H1 (cell line): ENCODE results near the gene TMEM266. TPM values are rescaled to one million over a fixed set of nuclear protein-coding genes. Genes with fewer than 3 reads are reported as not detected.

Experiments used
- CTCF ChIA-PET: fragments of 300-600 bp; sonication (Branson Sonifier 250); formaldehyde crosslinking; loops from one replicate; lab custom pipeline; 2021; ENCODE audit not compliant: partially characterized antibody; lab: Charles Lee
- POLR2A ChIA-PET: fragments of 300-600 bp; sonication (Branson Sonifier 250); formaldehyde crosslinking; loops from one replicate; lab custom pipeline; 2021; ENCODE audit warnings: inconsistent platforms; ENCODE audit not compliant: partially characterized antibody; lab: Charles Lee
- DNase-seq, 2 experiments: peaks; one replicate each; pipeline versions ENCODE4 v3.0.0 to v3.0.0-alpha.2; 2010 to 2022; ENCODE audit warnings: low spot score in 2 of 2, low read depth in 1 of 2, mixed read lengths in 1 of 2
- FAIRE-seq: peaks from 2 replicates; lab custom pipeline; 2011; peaks lifted over from hg19 to GRCh38; lab: Jason Lieb, UNC
- H2AFZ ChIP-seq: 2 replicates; pipeline ENCODE4 v1.8.1; 2012; ENCODE audit warnings: low read length, inconsistent platforms
- H2AK5ac ChIP-seq: 2 replicates; pipeline ENCODE4 v1.6.1; 2013; ENCODE audit warnings: low read depth, low read length
- H2BK120ac ChIP-seq: replicated peaks from 2 replicates; pipeline ENCODE3; 2013; ENCODE audit warnings: low read depth, low read length, inconsistent platforms
- H2BK12ac ChIP-seq: 2 replicates; pipeline ENCODE4 v1.6.1; 2013; ENCODE audit warnings: low read depth, low read length
- H2BK15ac ChIP-seq: 2 replicates; pipeline ENCODE4 v1.6.1; 2013; ENCODE audit warnings: low read length
- H2BK20ac ChIP-seq: 2 replicates; pipeline ENCODE4 v1.6.1; 2013; ENCODE audit warnings: low read length
- H2BK5ac ChIP-seq: 2 replicates; pipeline ENCODE4 v1.6.1; 2013; ENCODE audit warnings: low read depth, low read length
- H3K14ac ChIP-seq: 2 replicates; pipeline ENCODE4 v1.6.1; 2013; ENCODE audit warnings: inconsistent platforms; ENCODE audit not compliant: insufficient read length
- H3K18ac ChIP-seq: 2 replicates; pipeline ENCODE4 v1.6.1; 2013; ENCODE audit warnings: low read length; ENCODE audit errors: extremely low read depth
- H3K23ac ChIP-seq: 2 replicates; pipeline ENCODE4 v1.6.1; 2013; ENCODE audit warnings: inconsistent platforms; ENCODE audit not compliant: insufficient read length
- H3K23me2 ChIP-seq: 2 replicates; pipeline ENCODE4 v1.6.1; 2013; ENCODE audit warnings: low read depth, low read length
- H3K27ac ChIP-seq: 2 replicates; pipeline ENCODE4 v1.6.1; 2011; ENCODE audit warnings: low read depth, low read length, inconsistent platforms
- H3K27me3 ChIP-seq, 4 experiments: replicated peaks in 1 of 4; 1 replicate in 1 of 4; 2 replicates in 3 of 4; pipeline versions ENCODE4 v1.6.1 to v1.8.1; 2011 to 2013; ENCODE audit warnings: low read length in 3 of 4, mild to moderate bottlenecking in 3 of 4, inconsistent platforms in 2 of 4, mixed read lengths in 2 of 4, moderate library complexity in 1 of 4; ENCODE audit not compliant: control insufficient read depth in 3 of 4, insufficient read depth in 3 of 4; ENCODE audit errors: extremely low read depth in 1 of 4
- H3K36me3 ChIP-seq, 4 experiments: 2 replicates each; pipeline versions ENCODE4 v1.6.1 to v1.8.1; 2011 to 2013; ENCODE audit warnings: mild to moderate bottlenecking in 4 of 4, low read length in 3 of 4, moderate library complexity in 2 of 4, control low read depth in 1 of 4, inconsistent platforms in 1 of 4; ENCODE audit not compliant: insufficient read depth in 4 of 4, control insufficient read depth in 2 of 4
- H3K4ac ChIP-seq: replicated peaks from 2 replicates; pipeline ENCODE3; 2013; ENCODE audit warnings: low read length, low read depth, mixed read lengths, inconsistent platforms; ENCODE audit not compliant: insufficient read length
- H3K4me1 ChIP-seq, 4 experiments: replicated peaks in 1 of 4; 1 replicate in 1 of 4; 2 replicates in 3 of 4; pipeline versions ENCODE4 v1.6.1 to v1.8.1; 2011 to 2013; ENCODE audit warnings: low read length in 3 of 4, inconsistent platforms in 2 of 4, mixed read lengths in 1 of 4; ENCODE audit not compliant: insufficient read depth in 4 of 4, control insufficient read depth in 3 of 4
- H3K4me2 ChIP-seq, 2 experiments: 2 replicates each; pipeline versions ENCODE4 v1.6.1 to v1.8.1; 2011 to 2013; ENCODE audit warnings: low read depth in 2 of 2, low read length in 2 of 2, control low read depth in 1 of 2, inconsistent platforms in 1 of 2, mild to moderate bottlenecking in 1 of 2; ENCODE audit not compliant: insufficient read depth in 1 of 2
- H3K4me3 ChIP-seq, 4 experiments: fragments of 200-600, 300-600 bp in 1 of 4; sonication (generic), shearing (Covaris generic), sonication (Bioruptor Twin) in 1 of 4; 2 replicates each; pipeline versions ENCODE4 v1.5.1 to v1.8.1; 2011 to 2016; ENCODE audit warnings: low read length in 4 of 4, low read depth in 3 of 4, control low read depth in 2 of 4, inconsistent platforms in 2 of 4, mild to moderate bottlenecking in 2 of 4, mixed read lengths in 1 of 4, moderate library complexity in 1 of 4; ENCODE audit not compliant: insufficient read depth in 2 of 4; ENCODE audit errors: extremely low read depth in 1 of 4
- H3K56ac ChIP-seq: replicated peaks from 2 replicates; pipeline ENCODE3; 2013; ENCODE audit warnings: low read depth, mild to moderate bottlenecking, mixed read lengths, low read length, inconsistent platforms; ENCODE audit not compliant: insufficient read length
- H3K79me1 ChIP-seq: 2 replicates; pipeline ENCODE4 v1.6.1; 2013; ENCODE audit warnings: low read depth, low read length, control low read depth
- H3K79me2 ChIP-seq, 2 experiments: 2 replicates each; pipeline versions ENCODE4 v1.6.1 to v1.8.1; 2012 to 2013; ENCODE audit warnings: low read length in 2 of 2, mild to moderate bottlenecking in 2 of 2, inconsistent platforms in 1 of 2; ENCODE audit not compliant: insufficient read depth in 2 of 2, control insufficient read depth in 1 of 2
- H3K9ac ChIP-seq, 4 experiments: replicated peaks in 1 of 4; 1 replicate in 1 of 4; 2 replicates in 3 of 4; pipeline versions ENCODE4 v1.6.1 to v1.8.1; 2011 to 2013; ENCODE audit warnings: low read depth in 3 of 4, low read length in 3 of 4, control low read depth in 2 of 4, mild to moderate bottlenecking in 2 of 4, moderate library complexity in 2 of 4, inconsistent platforms in 1 of 4; ENCODE audit errors: extremely low read depth in 1 of 4
- H3K9me3 ChIP-seq, 2 experiments: 2 replicates each; pipeline versions ENCODE4 v1.6.1 to v1.8.1; 2012 to 2013; ENCODE audit warnings: mild to moderate bottlenecking in 2 of 2, moderate library complexity in 2 of 2, control low read depth in 1 of 2, inconsistent platforms in 1 of 2, low read depth in 1 of 2, low read length in 1 of 2, mixed read lengths in 1 of 2; ENCODE audit not compliant: insufficient read depth in 2 of 2
- H4K20me1 ChIP-seq, 2 experiments: replicated peaks in 1 of 2; 2 replicates each; pipeline versions ENCODE3 to v1.8.1; 2011 to 2013; ENCODE audit warnings: inconsistent platforms in 2 of 2, low read length in 2 of 2, mild to moderate bottlenecking in 1 of 2; ENCODE audit not compliant: insufficient read depth in 2 of 2, control insufficient read depth in 1 of 2
- H4K5ac ChIP-seq: 2 replicates; pipeline ENCODE4 v1.6.1; 2013; ENCODE audit warnings: low read length, low read depth, mixed read lengths, inconsistent platforms; ENCODE audit not compliant: insufficient read length
- H4K8ac ChIP-seq: 2 replicates; pipeline ENCODE4 v1.8.0; 2013; ENCODE audit warnings: mild to moderate bottlenecking, moderate library complexity, low read length, inconsistent platforms; ENCODE audit not compliant: insufficient read depth; ENCODE audit errors: extremely low read depth
- H4K91ac ChIP-seq: replicated peaks from 2 replicates; pipeline ENCODE3; 2013; ENCODE audit warnings: low read length, mixed read lengths, inconsistent platforms; ENCODE audit not compliant: insufficient read length
- CBX8 ChIP-seq: fragments of 300-800, 300-1000 bp; sonication (generic); IDR thresholded peaks from 2 replicates; pipeline ENCODE4 v1.7.1; 2016; ENCODE audit warnings: low read depth, low read length, borderline replicate concordance
- CHD2 ChIP-seq: IDR thresholded peaks from 2 replicates; pipeline ENCODE4 v1.6.1; 2012; ENCODE audit warnings: low read length, improper control_type of control experiment
- CTBP2 ChIP-seq: IDR thresholded peaks from 2 replicates; pipeline ENCODE4 v1.7.0; 2011; ENCODE audit warnings: borderline replicate concordance, mild to moderate bottlenecking, moderate library complexity, mixed read lengths, low read length; ENCODE audit not compliant: insufficient read depth, insufficient read length
- KDM1A ChIP-seq: fragments of 200-600, 300-600 bp; sonication (generic); IDR thresholded peaks from 2 replicates; pipeline ENCODE4 v1.7.1; 2016; ENCODE audit warnings: mild to moderate bottlenecking, low read length, borderline replicate concordance
- MAFK ChIP-seq: IDR thresholded peaks from 2 replicates; pipeline ENCODE4 v1.6.1; 2012; ENCODE audit warnings: low read depth, mild to moderate bottlenecking, improper control_type of control experiment, low read length
- RAD21 ChIP-seq, 2 experiments: IDR thresholded peaks in 1 of 2; conservative IDR thresholded peaks in 1 of 2; 2 replicates each; pipeline ENCODE4 v1.6.1; 2011; ENCODE audit warnings: low read depth in 2 of 2, low read length in 2 of 2, improper control_type of control experiment in 1 of 2, inconsistent platforms in 1 of 2, mild to moderate bottlenecking in 1 of 2, moderate library complexity in 1 of 2
- RBBP5 ChIP-seq: IDR thresholded peaks from 2 replicates; pipeline ENCODE4 v1.7.1; 2012; ENCODE audit warnings: low read depth, mild to moderate bottlenecking, inconsistent platforms, low read length, moderate library complexity, borderline replicate concordance
- SAP30 ChIP-seq: fragments of 300-600 bp; sonication (generic); IDR thresholded peaks from 2 replicates; pipeline ENCODE4 v1.7.1; 2012; ENCODE audit warnings: low read length, moderate library complexity, mild to moderate bottlenecking, inconsistent platforms; ENCODE audit not compliant: insufficient read depth, insufficient replicate concordance
- SIN3A ChIP-seq, 2 experiments: IDR thresholded peaks in 1 of 2; conservative IDR thresholded peaks in 1 of 2; 2 replicates each; pipeline ENCODE4 v1.6.1; 2011 to 2012; ENCODE audit warnings: low read length in 2 of 2, improper control_type of control experiment in 1 of 2, low read depth in 1 of 2, mild to moderate bottlenecking in 1 of 2
- SP2 ChIP-seq: IDR thresholded peaks from 2 replicates; pipeline ENCODE4 v1.6.1; 2012; ENCODE audit warnings: mild to moderate bottlenecking, low read length, inconsistent platforms
- SUZ12 ChIP-seq: fragments of 200-600 bp; sonication (generic); IDR thresholded peaks from 2 replicates; pipeline ENCODE4 v1.6.1; 2012; ENCODE audit warnings: mild to moderate bottlenecking, inconsistent platforms, low read length, moderate library complexity, mixed read lengths
- ZNF274 ChIP-seq: IDR thresholded peaks from 2 replicates; pipeline ENCODE4 v1.7.0; 2012; ENCODE audit warnings: low read length, borderline replicate concordance; ENCODE audit errors: extremely low read depth
- WGBS, 2 experiments: shearing (Covaris generic) in 1 of 2; methylation state at CpG; one replicate each; pipeline versions ENCODE4 v1.1.6 to v1.1.7; 2013 to 2015; ENCODE audit warnings: low lambda C conversion rate in 2 of 2, mixed read lengths in 2 of 2, inconsistent platforms in 1 of 2, low coverage in 1 of 2, missing lambda C conversion rate in 1 of 2; ENCODE audit not compliant: insufficient replicate concordance in 2 of 2, insufficient coverage in 1 of 2, insufficient read length in 1 of 2; ENCODE audit errors: extremely low coverage in 1 of 2, missing lambda C conversion rate in 1 of 2; 5-methylcytosine and 5-hydroxymethylcytosine counted together
- polyA plus RNA-seq, 7 experiments: library from polyadenylated mRNA; depleted of rRNA in 3 of 7; stranded (reverse) in 5 of 7; unstranded in 2 of 7; fragments of >200 nt in 5 of 7; fragments of 200-250 nt in 2 of 7; gene quantifications; 1 replicate in 5 of 7; 2 replicates in 1 of 7; 4 replicates in 1 of 7; pipeline versions ENCODE4 v1.2.1 to v1.2.3, GENCODE V29; 2011 to 2013; ENCODE audit warnings: missing spikeins in 2 of 7, mixed read lengths in 2 of 7
- total RNA-seq: library from RNA; stranded (reverse); fragmentation: NEBNext Ultra II Directional; extraction: Animal tissue kit (Norgen Biotek cat#: 25700); gene quantifications from 2 replicates; pipeline ENCODE4 v1.2.1, GENCODE V29; 2021

TMEM266 gene
- total and polyA plus RNA-seq, 2 of the 8 experiments (the other 6 are each of a cell fraction or from before 2014, with no cell fraction given) = 2.6 TPM

- CTCF ChIA-PET = interaction anchor here (1.1 to 3.3 kb wide), 6 partner anchors 10 to 133 kb away, joined by 3 to 13 read pairs (median 6); no protein-coding TSS in a partner anchor
- Histone ChIP-seq H3K27me3 (no peaks in the 10 kb centered on the region; a peak in 1 of 7 replicates), H2BK15ac (no peak overlapping the region), H3K56ac (no peak overlapping the region), H2AFZ (no peak overlapping the region), H2BK5ac (no peak overlapping the region), H2AK5ac (no peak overlapping the region), H4K8ac (no peak overlapping the region), H2BK20ac (no peak overlapping the region), H4K91ac (no peak overlapping the region), H4K5ac (no peak overlapping the region), H3K36me3 (no peaks in the 10 kb centered on the region), H3K27ac (no peak overlapping the region), H4K20me1 (no peaks in the 10 kb centered on the region), H3K9ac (no peak overlapping the region), H2BK120ac (no peak overlapping the region), H3K23ac (no peak overlapping the region), H3K4ac (no peak overlapping the region), H3K14ac (no peak overlapping the region), H3K9me3 (no peaks in the 10 kb centered on the region), H3K79me2 (no peaks in the 10 kb centered on the region), H3K23me2 (no peaks in the 10 kb centered on the region), H3K4me3 (no peak overlapping the region), H3K4me1 (peaks cover 0 to 15% (median 5%) of the 10 kb centered on the region in 4 experiments; a peak in 4 of 7 replicates), H3K18ac (no peak overlapping the region), H3K4me2 (no peak overlapping the region), H3K79me1 (no peaks in the 10 kb centered on the region), H2BK12ac (no peak overlapping the region)
- FAIRE-seq (no peak), DNase-seq (no peak)
- 88% methylated on average over 5 of the region's 6 CpGs; no CpG with 5 or more reads in 1 of the 2 experiments for WGBS, 2 experiments
- POLR2A ChIA-PET = no interaction called here
- TF ChIP-seq ZNF274 (no peak), CHD2 (no peak), CTBP2 (no peak), CBX8 (no peak), RAD21 (IDR thresholded peaks at IDR 0.05 in 1 of 2, conservative IDR thresholded peaks at IDR 0.05 in 1 of 2; ENCODE audit: low read depth in 2 of 2, low read length in 2 of 2) (no peak), MAFK (no peak), SIN3A (conservative IDR thresholded peaks at IDR 0.05 in 1 of 2, IDR thresholded peaks at IDR 0.05 in 1 of 2; ENCODE audit: low read depth in 1 of 2, low read length in 2 of 2) (no peak), KDM1A (no peak), SP2 (no peak), SUZ12 (no peak), RBBP5 (no peak), SAP30 (no peak)
These were observed 141.9 kb downstream of the TMEM266 start for GRCh38 chr15:76201536-76202255.
